CD4-positive, alpha-beta T cell treated with Interleukin-15 for 1 hour (primary cell): ENCODE measurements around the gene NPHS1.
"Not testable (repeated sequence)": the region's sequence is repeated elsewhere in the genome, so short reads cannot be mapped to it uniquely, and the experiment has no call there.

ENCODE experiments used
- DNase-seq: peaks from one replicate; pipeline ENCODE4 v3.0.0-alpha.2; 2020

Gene NPHS1

DNA sequence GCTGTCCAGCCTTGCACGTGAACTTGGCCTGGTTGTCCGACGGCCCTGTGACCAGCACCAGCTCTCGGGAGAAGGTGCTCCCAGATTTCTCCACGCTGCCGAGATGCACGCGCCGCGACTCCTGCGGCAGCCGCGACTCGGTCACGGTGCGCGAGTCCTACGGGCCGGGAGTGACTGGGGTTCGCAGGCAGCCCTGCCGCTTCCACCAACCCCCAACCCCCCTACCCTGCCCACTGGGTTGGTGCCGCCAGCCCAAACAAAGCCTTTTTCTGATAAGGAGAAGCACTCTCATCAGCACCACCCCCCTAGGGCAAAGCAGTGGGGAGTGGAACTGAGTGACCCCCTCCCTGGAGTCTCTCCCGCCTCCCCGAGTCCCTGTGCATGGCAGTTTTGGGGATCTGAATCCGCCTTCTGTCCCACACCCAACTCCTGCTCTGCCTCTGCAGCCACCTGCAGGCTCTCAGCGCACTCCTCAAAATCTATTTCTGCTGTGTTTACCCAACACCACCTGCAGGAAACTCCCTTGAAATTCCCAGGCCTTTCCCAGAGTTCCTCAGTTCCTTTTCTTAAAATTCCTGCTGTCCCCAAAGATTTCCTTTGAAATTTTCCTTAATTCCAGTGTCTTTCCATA lies 6.2 kb downstream of the NPHS1 start:
- no peak for DNase-seq

DNA sequence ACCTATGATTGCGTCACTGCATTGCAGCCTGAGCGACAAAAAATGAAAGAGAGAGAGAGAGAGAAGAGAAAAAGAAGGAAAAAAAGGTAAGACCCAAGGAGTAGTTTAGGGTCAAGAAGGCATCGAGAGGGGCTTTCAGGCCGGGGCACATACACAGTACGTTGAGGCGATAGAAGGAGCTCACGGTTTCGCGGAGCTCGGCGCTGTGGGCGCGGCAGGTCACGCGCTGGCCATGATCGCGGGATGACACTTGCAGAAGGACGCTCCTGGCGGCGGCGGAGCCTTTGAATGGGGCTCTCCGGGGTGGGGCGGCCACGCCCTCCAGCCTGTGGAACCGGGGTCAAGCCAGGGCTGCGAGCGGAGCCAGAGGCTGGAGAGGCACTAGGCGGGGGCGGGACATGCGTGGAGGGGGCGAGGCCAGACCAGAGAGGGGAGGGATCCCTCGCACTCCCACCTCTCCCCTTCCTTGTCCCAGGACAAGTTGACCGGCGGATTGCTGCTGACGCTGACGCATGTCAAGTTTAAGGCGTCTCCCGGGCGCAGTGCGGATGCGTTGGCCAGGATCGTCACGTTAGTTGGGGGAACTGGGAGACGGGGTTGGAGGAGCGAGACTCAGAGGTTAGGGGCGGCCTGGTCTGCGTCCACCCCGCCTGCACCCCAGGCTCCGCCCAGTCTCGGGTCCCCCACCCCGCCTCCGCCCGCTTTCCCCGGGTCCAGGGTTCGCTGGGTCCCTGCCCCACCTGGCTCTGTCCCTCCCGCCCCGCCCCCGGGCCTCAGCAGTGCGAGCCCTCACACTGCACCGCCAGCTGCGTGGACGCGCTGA lies 6.9 kb downstream of the NPHS1 start:
- DNase-seq: no peak

DNA sequence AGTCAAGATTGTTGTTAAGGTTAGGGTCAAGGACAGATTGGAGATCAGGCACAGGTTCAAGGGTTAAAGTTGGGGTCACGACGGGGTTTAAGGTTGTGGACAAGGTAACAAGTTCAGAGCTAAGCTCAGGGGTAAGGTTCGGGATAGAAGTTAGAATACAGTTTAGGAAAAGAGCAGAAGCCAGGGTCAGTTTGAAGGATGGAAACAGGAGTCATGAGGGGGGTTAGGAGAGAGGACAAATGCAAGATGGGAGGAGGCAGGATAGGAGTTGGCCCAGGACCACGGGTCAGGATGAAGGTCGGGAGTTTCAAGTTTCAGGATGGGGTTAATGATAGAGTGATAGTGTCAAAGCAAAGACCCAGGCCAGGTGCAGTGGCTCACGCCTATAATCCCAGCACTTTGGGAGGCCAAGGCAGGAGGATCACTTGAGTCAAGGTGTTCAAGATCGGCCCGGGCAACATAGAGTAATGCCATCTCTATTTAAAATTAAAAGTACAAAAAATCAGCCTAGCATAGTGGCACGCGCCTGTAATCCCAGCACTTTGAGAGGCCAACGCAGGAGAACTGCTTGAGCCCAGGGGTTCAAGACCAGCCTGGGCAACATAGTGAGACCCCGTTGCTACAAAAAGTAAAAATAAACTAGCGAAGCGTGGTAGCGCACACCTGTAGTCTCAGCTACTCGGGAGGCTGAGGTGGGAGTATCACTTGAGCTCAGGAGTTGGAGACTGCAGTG lies 7.7 kb downstream of the NPHS1 start:
- no peak for DNase-seq

DNA sequence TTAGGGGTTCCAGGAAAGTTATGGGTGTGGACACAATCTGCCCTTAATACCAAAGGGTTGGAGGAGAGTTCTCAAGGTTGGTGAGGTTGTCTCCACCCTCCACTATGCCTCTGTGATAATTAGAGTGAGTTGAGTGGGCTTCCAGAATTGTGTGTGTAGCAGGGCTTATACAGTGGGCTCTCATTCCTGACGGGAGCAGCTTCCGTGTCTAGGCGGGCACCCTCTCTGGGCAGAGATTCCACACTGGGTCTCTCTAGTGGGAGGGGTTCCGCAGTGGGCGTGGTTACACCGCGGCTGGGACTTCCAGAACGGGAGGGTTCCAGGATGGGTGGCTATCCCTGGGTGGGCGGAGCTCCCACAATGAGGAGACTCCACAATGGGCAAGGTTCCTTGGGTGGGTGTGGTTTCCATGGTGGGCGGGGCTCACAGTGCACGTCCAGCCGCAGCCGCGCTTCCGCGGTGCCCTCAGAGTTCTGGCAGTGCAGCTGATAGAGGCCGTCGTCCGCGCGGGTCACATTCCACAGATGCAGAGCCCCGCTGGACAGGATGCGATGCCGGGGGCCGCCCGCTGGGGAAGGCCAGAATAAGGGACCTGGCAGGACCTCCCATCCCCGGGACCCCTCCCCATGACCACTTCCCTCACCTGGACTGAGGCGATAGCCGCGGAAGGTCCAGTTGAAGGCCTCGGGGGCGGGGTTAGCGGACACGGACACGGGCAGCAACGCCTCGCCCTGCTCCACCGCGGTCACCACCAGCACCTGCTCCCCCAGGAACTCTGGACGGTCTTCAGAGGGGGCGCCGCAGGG lies 8.4 kb downstream of the NPHS1 start:
- DNase-seq: no peak

DNA sequence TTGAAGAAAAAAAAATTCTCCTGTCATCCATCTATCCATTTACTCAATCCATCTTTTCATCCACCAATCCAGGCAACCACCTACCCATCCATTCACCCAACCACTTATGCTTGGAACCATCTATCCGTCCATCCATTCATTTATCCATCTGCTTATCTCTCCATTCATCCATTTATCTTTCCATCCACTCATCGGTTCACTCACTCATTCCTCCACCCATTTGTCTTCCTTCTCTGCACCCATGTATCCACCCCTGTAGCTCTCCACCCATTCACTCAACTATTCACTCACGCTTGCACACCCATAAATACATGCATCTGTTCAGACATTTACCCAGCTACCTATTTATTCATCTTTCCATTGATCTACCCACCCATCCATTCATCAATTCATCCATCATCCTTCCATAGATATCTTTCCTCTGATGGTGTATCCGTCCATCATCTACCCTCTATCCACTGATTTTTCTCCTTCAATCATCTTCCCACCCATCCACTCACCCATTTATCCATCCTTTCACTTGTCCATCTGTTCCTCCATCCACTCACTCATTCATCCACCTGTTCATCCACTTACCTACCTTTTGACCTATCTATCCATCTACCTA lies 9.5 kb downstream of the NPHS1 start:
- DNase-seq: no peak

DNA sequence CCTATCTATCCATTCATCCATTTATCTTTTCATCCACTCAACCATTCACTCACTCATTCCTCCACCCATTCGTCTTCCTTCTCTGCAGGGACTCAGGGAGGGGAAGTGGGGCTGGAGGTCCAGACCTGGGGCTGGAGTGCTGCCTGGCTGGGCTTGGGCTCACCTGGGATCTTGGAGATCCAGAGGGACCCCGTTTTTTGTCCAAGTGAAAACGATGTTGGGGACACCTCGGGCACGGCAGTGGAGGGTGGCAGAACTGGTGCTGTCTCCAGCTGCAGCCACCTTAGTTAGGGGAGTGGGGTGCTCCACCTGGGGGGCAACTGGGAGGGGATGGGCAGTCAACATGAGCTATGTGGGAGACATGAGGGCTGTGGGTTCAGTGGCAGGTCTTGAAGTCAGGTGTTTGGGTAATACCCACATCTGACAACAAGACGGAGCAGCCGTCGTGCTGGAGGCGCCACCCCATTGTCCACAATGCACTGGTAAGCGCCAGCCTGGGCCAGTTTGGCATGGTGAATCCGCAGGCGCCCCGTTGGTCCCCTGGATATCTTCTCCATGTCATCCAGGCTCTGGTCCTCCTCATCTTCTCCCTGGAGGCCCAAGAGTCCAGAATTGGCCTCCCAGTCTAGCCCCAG lies 10.2 kb downstream of the NPHS1 start:
- DNase-seq: no peak

DNA sequence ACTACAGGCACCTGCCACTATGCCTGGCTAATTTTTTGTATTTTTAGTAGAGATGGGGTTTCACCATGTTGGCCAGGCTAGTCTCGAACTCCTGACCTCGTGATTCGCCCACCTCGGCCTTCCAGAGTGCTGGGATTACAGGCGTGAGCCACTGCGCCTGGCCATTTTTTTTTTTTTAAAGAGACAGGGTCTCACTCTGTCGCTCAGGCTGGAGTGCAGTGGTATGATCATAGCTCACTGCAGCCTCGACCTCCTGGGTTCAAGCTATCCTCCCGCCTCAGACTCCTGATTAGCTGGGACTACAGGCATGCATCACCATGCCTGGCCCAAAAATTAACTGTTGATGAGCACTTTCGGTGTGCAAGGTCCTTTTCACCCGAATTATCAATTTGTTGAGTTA lies 16.2 kb downstream of the NPHS1 start:
- DNase-seq: not testable (repeated sequence)

DNA sequence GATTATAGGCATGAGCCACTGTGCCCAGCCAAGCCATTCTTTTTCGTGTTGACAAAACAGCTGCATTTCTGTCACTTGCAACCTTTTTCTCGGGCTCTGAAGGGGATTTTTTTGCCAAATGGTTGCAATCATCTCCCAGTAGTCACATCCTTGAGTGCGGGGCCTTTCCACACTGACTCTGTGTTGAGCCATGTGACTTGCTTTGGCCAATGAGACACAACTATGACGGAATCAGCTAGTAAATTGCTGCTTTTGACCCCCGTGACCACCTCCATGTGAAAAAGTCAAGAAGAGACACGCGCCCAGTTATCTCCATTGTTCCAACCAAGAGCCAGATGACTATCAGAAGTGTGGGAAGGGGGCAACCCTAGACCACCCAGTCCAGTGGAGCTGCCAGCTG lies 18.3 kb downstream of the NPHS1 start:
- no peak for DNase-seq

DNA sequence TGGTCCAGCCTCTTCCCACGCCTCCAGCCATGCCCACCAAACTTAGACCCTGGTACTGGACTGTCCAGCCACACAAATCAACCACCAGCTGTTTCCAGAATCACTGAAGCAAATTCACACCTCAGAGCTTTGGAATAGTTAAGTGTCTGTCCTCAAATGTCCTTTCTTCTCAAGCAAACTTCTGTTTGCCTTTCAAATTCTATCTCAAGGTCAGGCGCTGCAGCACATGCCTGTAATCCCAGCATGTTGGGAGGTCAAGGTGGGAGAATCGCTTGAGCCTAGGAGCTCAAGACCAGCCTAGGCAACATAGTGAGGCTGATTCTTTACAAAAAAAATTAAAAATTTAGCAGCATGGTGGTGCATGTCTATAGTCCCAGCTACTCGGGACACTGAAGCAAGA lies 20.2 kb downstream of the NPHS1 start:
- no peak for DNase-seq

DNA sequence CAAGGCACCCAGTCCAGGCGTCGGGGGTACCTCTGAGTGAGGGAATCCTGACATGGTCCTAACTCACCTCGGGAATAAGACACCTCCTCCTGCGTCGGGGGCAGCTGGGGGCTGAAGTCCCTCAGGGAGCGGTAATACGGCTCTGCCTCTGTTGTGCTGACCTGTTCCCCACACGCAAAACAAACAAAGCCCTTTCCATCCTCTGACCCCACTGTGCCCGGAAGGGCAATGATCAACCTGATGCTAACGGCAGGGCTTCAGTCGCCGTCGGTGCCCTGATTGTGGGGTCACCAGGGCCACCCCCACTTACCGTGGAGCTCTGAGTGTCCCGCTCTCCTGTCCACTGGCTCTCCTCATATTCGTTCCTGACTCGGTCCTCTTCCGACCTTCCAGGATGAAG lies 21.3 kb downstream of the NPHS1 start:
- DNase-seq: no peak

DNA sequence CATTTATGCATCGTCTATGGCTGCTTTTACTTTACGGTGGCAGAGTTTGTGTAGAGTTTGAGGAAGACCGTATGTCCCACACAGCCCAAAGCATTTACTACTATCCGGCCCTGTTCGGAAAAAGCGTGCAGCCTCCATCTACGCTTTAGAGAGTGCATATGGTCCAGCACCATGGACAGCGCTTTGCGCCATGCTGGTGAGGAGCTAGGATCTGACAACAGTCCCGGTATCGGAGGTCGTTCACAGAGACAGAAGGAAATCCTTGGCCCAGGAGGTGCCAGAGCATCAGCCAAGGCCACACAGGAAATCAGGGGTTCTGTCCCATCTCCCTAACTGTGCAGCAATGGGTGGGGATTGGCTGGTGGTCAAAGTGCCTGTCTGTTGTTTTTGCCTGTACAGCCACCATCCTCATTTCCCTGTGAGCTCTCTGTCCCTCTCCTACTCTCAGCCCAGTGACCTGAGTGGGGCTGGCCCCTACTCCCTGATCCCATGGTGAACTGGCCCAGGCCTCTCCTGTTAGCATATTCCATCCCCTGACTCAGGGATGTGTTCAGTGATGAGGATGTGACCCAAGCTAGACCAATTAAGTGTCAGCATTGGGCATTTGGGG lies 23.5 kb downstream of the NPHS1 start:
- DNase-seq: no peak

DNA sequence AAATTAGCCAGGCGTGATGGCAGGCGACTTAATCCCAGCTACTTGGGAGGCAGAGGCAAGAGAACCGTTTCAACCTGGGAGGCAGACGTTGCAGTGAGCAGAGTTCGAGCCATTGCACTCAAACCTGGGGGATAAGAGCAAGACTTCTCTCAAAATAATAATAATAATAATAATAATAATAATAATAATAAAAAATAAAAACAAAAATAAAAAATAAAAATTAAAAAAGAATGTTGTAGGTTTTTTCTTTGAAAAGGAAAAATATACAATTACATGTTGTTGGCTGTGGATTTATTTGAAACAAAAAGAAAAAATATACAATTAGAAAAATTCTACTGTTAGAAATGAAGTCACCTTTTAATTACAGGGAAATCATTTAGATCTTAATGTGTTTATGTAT lies 28.2 kb downstream of the NPHS1 start:
- DNase-seq: no peak

DNA sequence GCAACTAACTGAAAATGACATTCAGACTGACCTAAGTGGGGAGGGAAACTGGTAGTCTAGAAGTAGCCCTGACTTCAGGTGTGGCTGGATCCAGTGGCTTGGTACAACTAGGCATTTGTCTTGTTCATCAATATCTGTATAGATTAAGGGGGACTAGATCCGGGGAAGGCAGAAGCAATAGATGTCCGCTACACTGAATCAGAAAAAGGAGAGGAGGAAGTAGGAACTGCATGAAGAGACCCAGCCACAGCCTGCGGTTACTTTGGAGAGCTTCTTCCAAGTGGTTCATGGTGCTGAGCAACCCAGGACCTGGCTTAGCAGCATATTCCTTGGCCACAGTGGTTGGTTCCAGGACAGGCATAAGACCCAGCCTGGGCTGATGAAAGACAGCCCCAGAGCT lies 29.7 kb downstream of the NPHS1 start:
- DNase-seq: no peak

DNA sequence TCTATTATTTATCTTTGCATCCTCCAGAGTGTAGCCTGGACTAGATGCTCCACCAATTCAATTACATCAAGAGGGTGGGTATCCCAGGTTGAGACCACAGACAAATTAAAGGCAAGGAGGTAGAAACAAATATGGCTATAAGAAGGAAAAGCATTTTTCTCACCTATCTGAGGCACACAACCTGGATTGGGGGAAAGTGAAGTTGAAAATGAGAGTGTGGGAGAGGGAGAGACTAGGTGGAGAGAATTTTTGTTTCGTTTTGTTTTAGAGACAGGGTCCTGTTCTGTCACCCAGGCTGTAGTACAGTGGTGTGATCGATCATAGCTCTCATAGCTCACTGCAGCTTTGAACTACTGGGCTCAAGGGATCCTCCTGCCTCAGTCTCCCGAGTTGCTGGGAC lies 33.9 kb downstream of the NPHS1 start:
- DNase-seq: no peak

DNA sequence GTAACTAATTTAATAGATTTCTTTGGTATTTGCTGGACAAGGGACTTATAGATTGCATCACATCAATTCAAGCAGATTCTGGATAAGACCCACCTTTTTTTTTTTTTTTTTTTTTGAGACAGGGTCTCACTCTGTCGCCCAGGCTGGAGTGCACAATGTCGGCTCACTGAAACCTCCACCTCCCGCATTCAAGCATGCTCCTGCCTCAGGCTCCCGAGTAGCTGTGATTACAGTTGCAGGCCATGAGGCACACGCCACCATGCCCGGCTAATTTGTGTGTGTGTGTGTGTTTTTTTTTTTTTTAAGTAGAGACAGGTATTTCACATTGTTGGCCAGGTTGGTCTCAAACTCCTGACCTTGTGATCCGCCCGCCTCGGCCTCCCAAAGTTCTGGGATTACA lies 35.5 kb downstream of the NPHS1 start:
- no peak for DNase-seq

DNA sequence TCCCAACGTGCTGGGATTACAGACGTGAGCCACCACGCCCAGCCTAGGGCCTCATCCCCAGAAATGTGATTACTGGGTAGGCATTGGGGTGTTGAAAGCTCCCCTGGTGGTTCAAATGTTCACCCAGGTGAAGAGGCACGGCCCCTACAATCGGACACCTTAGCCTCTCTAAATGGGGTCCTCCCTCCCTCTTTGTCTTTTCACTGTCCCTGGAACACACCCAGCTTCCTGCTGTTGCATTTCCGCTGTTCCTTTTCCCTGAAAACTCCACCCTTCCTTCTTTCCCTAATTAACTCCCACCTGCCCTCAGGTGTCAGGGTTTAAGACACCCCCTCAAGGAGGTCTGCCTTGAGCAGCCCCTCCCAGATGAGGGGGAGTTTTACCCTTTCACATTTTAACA lies 36.0 kb downstream of the NPHS1 start:
- DNase-seq: no peak

DNA sequence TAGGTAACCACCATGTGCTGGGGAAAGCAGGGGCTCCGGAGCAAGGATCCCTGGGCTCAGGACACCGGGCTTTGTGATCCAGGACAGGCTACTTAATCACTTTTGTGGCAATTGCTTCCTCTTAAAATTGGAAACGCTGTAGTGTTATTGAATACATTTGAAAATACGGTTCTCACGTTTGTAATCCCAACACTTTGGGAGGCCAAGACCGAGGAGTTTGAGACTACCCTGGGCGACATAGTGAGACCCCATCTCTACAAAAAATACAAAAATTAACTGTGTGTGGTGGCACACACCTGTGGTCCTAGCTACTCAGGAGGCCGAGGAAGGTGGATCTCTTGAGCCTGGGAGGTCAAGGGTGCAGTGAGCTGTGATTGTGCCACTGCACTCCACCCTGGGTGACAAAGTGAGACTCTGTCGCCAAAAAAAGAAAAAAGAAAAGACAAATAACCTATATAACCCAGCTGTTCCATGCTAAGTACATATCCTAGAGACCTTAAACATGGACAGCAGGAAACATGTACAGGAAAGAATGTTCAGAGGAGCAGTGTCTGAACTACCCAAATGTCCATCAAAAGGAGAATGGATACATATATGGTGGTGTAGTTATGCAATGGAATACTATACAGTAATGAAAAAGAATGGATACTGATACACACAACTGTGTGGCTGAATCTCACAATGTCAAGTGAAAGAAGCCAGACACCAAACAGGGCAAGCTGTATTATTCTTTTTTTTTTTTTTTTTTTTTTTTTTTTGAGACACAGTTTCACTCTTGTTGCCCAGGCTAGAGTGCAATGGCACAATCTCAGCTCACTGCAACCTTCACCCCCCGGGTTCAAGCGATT lies 39.0 kb downstream of the NPHS1 start:
- no peak for DNase-seq

DNA sequence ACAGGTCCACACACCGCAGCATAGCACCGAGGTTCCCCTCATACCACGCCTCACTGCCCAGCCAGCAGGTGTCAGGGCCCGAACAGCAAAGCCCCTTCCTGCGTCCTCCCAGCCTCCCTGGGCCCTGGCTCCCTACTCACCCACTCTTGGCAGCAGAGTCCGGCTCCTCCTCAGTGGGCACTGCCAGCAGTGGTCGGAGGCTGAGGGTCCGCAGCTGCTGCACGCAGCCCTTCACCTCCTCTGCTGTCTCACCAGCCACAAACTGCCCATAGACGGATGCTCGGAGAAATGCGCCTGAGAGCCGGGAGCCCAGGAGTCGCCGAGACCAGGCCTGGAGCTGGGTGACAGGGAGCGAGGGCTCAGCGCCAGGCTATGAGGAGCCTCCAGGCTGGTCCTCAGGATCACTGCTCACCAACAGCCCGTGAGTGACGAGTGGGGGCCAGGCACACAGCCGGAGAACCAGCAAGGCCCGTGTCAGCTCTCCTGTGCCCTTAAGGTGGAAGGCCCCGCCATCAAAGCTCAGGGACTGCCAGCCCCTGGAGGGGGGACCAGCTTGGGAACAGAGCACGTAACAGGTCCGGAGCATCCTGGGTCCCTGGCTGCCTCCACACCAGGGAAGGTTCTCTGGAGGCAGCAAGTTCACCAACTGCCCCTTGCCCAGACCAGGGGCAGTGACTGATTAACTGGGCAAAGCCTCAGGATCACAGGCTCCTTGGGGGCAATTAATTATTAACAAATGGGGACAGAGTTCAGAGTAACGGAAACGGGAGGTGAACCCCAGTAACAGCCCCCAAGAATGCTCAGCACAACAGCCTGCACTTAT lies 39.9 kb downstream of the NPHS1 start, which contains the start of gene PRODH2:
Gene PRODH2 (minus strand): TSS at position 626 of the 823 bp plus-strand sequence. CDS start 40 bp downstream, at position 586.
- DNase-seq: no peak

DNA sequence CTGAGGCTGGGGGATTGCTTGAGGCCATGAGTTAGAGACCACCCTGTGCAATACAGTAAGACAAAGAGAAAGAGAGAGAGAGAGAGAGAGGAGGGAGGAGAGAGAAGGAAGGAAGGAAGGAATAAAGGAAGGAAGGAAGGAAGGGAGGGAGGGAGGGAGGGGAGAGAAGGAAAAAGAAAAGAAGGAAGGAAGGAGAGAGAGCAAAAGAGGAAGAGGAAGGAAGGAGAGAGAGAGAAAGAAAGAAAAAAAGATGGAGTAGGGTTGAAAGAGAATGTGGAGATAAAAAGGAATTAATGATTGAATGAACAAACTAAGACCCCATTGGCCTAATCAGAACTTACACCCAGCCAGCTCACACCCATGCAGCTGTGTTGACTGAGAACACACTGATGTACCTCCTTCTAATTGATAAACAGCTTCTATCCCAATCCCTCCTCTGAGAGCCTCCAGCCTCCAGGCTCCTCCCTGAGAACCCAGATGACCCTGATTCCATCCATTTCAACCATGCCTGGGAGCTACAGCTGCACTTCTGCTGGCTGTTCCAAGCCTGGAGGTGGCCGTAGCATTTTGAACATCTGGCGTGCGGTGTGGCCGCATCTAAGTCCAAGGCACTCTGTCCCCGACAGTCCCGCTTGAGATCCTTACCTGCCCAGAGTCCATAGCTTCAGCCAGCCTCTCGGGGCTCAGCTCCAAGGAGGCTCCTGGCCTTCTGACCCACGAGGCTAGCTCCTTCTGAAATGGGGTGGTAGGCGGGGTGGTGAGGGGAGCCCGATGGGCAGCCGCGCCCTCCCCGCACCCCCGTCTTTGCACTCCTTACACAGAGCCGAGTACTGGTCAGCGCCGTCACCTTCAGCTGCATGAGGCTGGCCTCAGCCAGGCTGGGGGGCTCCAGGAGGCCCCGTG lies 40.7 kb downstream of the NPHS1 start:
- DNase-seq: no peak
